ENCODE data around the gene ACOT8.

The ACOT8 gene

DNA sequence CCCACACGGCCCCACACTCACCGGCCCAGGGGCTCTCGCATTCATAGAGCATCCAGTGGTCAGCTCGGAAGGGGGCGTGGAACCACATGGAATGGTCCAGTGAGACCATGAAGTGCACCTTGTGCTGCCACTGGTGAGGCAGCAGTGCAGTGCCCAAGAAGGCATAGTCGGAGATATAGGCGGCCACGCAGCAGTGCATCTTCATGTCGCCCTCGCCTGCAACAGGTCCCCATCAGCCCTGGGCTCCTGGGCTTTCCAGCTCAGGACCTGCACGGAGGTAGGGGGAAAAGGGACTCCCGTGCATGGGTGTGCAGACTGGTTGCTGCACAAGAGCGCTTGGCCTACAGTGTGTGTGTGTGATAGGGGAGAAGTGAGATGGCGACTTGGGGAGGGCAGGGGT, 13.7 kb downstream of the ACOT8 start:
- ChIA-PET POLR2A (interaction anchor here (2.7 kb wide), 1 partner anchor 9 kb away, joined by 9 read pairs; the partner anchor contains the start of gene SNX21), CTCF (no interaction called here)
- TF ChIP-seq CTBP1 (IDR thresholded peaks at IDR 0.05; ENCODE audit: borderline replicate concordance) (no peak), TARDBP (IDR thresholded peaks at IDR 0.05) (no peak), FOXM1 (IDR thresholded peaks at IDR 0.05; ENCODE audit: borderline replicate concordance) (no peak)
- no peak for DNase-seq (ENCODE audit: extremely low spot score)

DNA sequence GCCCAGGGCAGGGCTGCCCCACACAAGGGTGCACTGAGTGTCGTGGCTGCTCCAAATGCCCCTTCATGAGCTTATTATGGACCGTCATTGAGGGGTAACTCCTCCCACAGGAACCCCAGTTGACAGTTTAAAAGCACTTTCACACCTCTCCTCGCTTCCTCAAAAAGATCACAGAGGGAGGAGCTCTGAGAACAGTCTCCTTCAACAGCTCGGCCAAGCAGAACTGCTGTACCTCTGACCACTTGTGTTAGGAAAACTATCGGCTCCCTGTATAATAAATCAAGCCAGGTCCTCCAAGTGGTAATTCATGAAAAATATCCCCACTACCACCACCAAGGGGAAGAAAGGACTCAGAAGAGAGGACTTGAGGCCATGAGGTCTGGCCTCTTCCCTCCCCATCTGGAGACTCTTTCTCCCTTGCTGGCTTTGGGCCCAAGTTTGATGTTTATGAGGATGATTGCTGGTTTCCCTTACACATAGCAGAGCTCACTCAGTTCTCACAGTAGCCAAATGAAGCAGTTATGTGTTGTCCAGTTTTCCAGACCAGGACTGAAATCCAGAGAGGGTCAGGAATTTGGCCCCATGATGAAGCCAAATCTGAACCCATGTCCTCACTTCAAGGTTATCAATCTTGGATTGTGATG, 14.9 kb downstream of the ACOT8 start:
- DNase-seq (ENCODE audit: extremely low spot score): no peak
- TF ChIP-seq FOXM1 (IDR thresholded peaks at IDR 0.05; ENCODE audit: borderline replicate concordance): no peak
- no peak for TF ChIP-seq FOXK2 (IDR thresholded peaks at IDR 0.05)
- no peak for TF ChIP-seq L3MBTL2 (conservative IDR thresholded peaks at IDR 0.05)
- CTCF ChIA-PET: no interaction called here
- POLR2A ChIA-PET: interaction anchor here (1.3 kb wide), 1 partner anchor 9 kb away, joined by 5 read pairs; the partner anchor contains the start of gene SNX21

DNA sequence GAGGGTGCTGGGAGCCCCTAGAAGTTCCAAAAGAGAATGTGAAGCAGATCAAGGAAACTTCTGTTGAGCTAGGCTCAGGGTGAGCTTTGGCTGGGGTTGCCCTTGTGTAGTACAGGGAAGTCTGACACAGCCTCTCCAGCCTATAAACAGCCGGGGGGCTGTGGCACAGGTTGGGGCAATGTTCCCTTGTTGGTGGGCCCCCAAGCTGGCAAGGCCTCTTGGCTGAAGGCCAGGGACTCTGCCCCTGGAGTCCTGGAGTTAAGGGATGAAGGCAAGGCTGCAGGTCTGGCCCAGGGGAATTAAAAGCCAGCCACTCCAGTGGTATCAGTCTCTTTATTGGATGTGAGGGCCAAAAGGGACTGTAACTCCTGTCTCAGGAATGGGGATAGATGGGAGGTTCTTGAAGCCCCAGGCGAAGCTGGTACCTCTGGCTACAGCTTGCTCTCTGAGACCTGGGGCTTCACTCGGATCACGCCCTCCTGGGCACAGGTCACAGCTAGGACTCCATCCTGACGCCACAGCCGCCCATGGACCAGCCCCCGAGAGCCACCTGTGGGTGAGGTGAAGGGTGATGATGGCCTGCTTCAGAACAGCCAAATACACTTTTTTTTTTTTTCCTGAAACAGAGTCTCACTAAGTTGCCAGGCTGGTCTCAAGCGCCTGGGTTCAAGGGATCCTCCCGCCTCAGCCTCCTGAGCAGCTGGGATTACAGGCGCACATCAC, 15.6 kb downstream of the ACOT8 start:
- no peak for DNase-seq (ENCODE audit: extremely low spot score)
- CTCF ChIA-PET: no interaction called here
- POLR2A ChIA-PET: interaction anchor here (1.2 to 1.3 kb wide), 2 partner anchors 8 to 15 kb away, joined by 4 to 5 read pairs; partner anchors contain the start of gene SNX21
- TF ChIP-seq LEF1 (IDR thresholded peaks at IDR 0.05; ENCODE audit: borderline replicate concordance): no peak
- TF ChIP-seq TARDBP (IDR thresholded peaks at IDR 0.05): no peak
- no peak for TF ChIP-seq HDGF (IDR thresholded peaks at IDR 0.05; ENCODE audit: borderline replicate concordance)
- no peak for TF ChIP-seq BHLHE40 (IDR thresholded peaks at IDR 0.05; ENCODE audit: borderline replicate concordance)
- no peak for TF ChIP-seq ZNF384 (IDR thresholded peaks at IDR 0.05)
- TF ChIP-seq NFRKB (IDR thresholded peaks at IDR 0.05): no peak
- no peak for TF ChIP-seq L3MBTL2 (conservative IDR thresholded peaks at IDR 0.05)
- TF ChIP-seq FOXA1 (IDR thresholded peaks at IDR 0.05): no peak
- TF ChIP-seq ELF4 (IDR thresholded peaks at IDR 0.05): no peak
- TF ChIP-seq SUZ12 (IDR thresholded peaks at IDR 0.05): no peak
- TF ChIP-seq, protein P1, sequence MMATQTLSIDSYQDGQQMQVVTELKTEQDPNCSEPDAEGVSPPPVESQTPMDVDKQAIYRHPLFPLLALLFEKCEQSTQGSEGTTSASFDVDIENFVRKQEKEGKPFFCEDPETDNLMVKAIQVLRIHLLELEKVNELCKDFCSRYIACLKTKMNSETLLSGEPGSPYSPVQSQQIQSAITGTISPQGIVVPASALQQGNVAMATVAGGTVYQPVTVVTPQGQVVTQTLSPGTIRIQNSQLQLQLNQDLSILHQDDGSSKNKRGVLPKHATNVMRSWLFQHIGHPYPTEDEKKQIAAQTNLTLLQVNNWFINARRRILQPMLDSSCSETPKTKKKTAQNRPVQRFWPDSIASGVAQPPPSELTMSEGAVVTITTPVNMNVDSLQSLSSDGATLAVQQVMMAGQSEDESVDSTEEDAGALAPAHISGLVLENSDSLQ (IDR thresholded peaks at IDR 0.05): no peak
- no peak for TF ChIP-seq ARNT (IDR thresholded peaks at IDR 0.05)
- TF ChIP-seq CTBP1 (IDR thresholded peaks at IDR 0.05; ENCODE audit: borderline replicate concordance): no peak
- TF ChIP-seq FOXK2 (IDR thresholded peaks at IDR 0.05): no peak
- no peak for TF ChIP-seq SP1 (IDR thresholded peaks at IDR 0.05)
- no peak for TF ChIP-seq FOXM1 (IDR thresholded peaks at IDR 0.05; ENCODE audit: borderline replicate concordance)

DNA sequence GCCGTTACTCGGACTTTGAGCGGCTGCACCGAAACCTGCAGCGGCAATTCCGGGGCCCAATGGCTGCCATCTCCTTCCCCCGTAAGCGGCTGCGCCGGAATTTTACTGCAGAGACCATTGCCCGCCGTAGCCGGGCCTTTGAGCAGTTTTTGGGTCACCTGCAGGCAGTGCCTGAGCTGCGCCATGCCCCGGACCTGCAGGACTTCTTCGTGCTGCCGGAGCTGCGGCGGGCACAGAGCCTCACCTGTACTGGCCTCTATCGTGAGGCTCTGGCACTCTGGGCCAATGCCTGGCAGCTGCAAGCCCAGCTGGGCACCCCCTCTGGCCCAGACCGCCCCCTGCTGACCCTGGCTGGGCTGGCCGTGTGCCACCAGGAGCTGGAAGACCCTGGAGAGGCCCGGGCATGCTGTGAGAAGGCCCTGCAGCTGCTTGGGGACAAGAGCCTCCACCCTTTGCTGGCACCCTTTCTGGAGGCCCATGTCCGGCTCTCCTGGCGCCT, 16.4 kb downstream of the ACOT8 start:
- CTCF ChIA-PET: no interaction called here
- TF ChIP-seq, protein P1 (IDR thresholded peaks at IDR 0.05): no peak
- TF ChIP-seq ELF4 (IDR thresholded peaks at IDR 0.05) (no peak), FOXM1 (IDR thresholded peaks at IDR 0.05; ENCODE audit: borderline replicate concordance) (no peak), NFRKB (IDR thresholded peaks at IDR 0.05) (no peak), SP1 (IDR thresholded peaks at IDR 0.05) (no peak), BHLHE40 (IDR thresholded peaks at IDR 0.05; ENCODE audit: borderline replicate concordance) (no peak), ZNF384 (IDR thresholded peaks at IDR 0.05) (no peak), ARNT (IDR thresholded peaks at IDR 0.05) (no peak), FOXK2 (IDR thresholded peaks at IDR 0.05) (no peak), HDGF (IDR thresholded peaks at IDR 0.05; ENCODE audit: borderline replicate concordance) (no peak), TARDBP (IDR thresholded peaks at IDR 0.05) (no peak), L3MBTL2 (conservative IDR thresholded peaks at IDR 0.05) (no peak), FOXA1 (IDR thresholded peaks at IDR 0.05) (no peak), LEF1 (IDR thresholded peaks at IDR 0.05; ENCODE audit: borderline replicate concordance) (no peak)
- POLR2A ChIA-PET: interaction anchor here (1.2 kb wide), 1 partner anchor 15 kb away, joined by 4 read pairs; no protein-coding TSS in a partner anchor
- no peak for DNase-seq (ENCODE audit: extremely low spot score)

DNA sequence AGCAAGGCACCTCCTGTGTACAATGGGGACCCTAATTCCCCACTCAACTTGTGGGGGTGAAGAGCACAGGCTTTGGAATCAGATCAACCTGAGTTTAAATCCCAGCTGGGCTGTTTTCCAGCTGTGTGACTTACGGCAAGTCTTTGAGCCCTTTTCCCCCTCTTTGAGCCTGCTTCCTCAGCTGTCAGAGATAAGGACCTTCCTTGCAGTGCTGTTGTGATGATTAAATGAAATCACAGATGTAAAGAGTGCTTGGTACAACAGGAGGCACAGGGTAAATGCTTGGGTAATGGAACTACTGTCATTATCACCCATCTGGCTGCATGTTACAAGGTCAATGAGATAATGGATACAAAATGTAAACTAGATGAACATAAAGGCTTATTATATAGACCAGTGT, 20.4 kb downstream of the ACOT8 start:
- POLR2A ChIA-PET: interaction anchor here (0.9 kb wide), 1 partner anchor 21 kb away, joined by 3 read pairs; no protein-coding TSS in a partner anchor

DNA sequence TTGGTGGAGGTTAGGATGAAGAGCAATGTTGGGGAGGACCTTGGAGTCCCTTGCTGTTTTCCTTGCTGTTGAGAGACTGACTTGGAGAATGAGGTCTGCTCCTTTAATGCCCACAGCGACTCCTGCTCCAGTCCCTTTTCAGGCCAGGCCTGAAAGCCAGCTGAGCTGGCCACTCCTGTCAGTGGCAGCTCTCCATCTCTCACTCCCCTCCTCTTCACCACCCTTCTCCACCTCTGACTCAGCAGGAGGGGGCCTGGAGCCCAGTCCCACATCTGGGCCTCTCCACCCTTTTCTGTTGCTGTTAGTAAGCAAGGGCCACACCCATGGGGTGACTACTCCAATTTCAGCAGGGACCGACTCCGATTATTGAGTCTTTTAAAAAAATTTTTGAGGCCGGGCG, 21.4 kb downstream of the ACOT8 start:
- TF ChIP-seq, protein P1 (IDR thresholded peaks at IDR 0.05): no peak
- TF ChIP-seq TARDBP (IDR thresholded peaks at IDR 0.05) (no peak), SUZ12 (IDR thresholded peaks at IDR 0.05) (no peak), HDGF (IDR thresholded peaks at IDR 0.05; ENCODE audit: borderline replicate concordance) (no peak), FOXK2 (IDR thresholded peaks at IDR 0.05) (no peak), LEF1 (IDR thresholded peaks at IDR 0.05; ENCODE audit: borderline replicate concordance) (no peak), NFRKB (IDR thresholded peaks at IDR 0.05) (no peak), SP1 (IDR thresholded peaks at IDR 0.05) (no peak), ZNF384 (IDR thresholded peaks at IDR 0.05) (no peak), L3MBTL2 (conservative IDR thresholded peaks at IDR 0.05) (no peak), BHLHE40 (IDR thresholded peaks at IDR 0.05; ENCODE audit: borderline replicate concordance) (no peak)
- no peak for DNase-seq (ENCODE audit: extremely low spot score)
- ChIA-PET POLR2A (no interaction called here), CTCF (no interaction called here)

More for the DNA sequence above, 20.4 kb downstream of the ACOT8 start:
- no peak for DNase-seq (ENCODE audit: extremely low spot score)
- CTCF ChIA-PET: interaction anchor here (0.6 to 1.2 kb wide), 2 partner anchors 37 to 38 kb away, joined by 3 read pairs; no protein-coding TSS in a partner anchor
- TF ChIP-seq FOXA1 (IDR thresholded peaks at IDR 0.05) (no peak), ARNT (IDR thresholded peaks at IDR 0.05) (no peak)
